Suppressor macrophage (primary cell): ENCODE data around the gene ARID1A.
"Not testable (repeated sequence)": the region's sequence is repeated elsewhere in the genome, so short reads cannot be mapped to it uniquely, and the experiment has no call there.

Source experiments
- DNase-seq, 4 experiments: peaks; one replicate each; pipeline ENCODE4 v3.0.0-alpha.2; 2020 to 2022
- total RNA-seq, 17 experiments: gene quantifications; one replicate each; lab custom pipeline; 2026; ENCODE audit warnings: mixed read lengths in 6 of 17, inconsistent platforms in 3 of 17; lab: John Stamatoyannopoulos, UW

Gene ARID1A
- 13.4 to 188 (median 51.4) reads per million in 17 experiments for total RNA-seq

- peak; percentile 96 to 97 (median 97) for DNase-seq
These were observed at the start of gene ARID1A for GRCh38 chr1:26695356-26696118. TSS of gene ARID1A (plus strand) at chr1:26696015. CDS start at chr1:26696404, 389 bp downstream.

GRCh38 chr1:26664802-26665201, 31.0 kb upstream of the ARID1A start:
- no peak for DNase-seq

DNA sequence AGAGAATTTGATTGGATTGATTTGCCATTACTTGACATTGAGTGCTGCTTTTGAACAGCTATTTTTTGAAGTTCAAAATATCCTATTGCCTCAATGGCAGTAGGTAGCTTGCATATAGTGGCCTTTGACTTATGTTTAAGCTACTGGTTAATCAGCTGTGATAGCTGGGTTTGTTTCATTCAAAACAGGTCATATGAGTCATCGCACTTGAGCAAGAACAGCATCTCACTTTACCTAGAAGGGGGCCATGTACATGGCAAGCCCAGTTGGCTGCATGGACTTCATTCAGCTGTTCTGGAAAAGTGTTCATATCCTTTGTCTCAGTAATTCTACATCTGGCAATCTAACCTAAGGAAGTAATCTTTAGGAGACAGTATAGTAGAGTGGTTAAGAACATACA, 29.0 kb upstream of the ARID1A start:
- DNase-seq: no peak

- not testable (repeated sequence) for DNase-seq
These were observed 27.6 kb upstream of the ARID1A start for GRCh38 chr1:26668106-26668786.

DNA sequence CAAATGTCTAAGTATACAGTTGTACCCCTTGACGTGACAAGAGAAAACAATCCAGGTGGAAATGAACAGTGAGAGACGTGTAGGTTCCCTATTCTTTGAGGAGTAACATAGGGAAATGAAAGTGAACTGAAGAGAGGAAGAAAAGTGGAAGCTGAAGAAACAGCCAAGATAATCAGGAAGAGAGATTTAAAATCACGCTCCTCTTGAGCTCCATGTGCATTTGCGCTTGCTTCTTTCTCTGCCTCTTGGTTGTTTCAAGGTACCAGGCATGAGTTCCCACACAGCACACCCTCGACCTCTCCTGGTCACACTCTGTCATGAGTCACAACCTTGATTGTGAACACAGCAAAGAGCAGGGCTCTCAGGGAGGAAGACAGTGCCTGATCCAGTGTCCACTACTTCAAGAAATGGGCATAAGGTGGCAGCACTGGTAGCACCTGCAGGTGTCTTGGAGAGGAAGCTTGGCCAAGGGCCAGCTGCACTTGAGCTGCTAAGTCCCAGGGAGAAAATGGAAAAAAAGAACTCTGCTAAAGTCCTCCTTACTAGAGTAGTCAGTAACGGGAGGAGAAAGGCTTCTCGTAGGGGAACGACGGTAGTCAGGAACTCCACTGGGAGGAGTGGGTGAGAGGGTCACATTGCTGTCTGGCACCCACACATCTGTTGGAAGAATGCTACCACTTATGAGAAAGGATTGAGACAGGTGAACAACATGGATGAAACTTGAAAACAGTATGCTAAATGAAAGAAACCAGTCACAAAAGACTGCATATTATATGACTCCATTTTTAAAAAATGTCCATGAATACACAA, 18.3 kb upstream of the ARID1A start:
- peak; percentile 58 to 77 (median 74) for DNase-seq

GRCh38 chr1:26684763-26685508, 10.9 kb upstream of the ARID1A start:
- DNase-seq: no peak

- no peak for DNase-seq
These were observed 9.0 kb upstream of the ARID1A start for GRCh38 chr1:26686795-26687194.

DNA sequence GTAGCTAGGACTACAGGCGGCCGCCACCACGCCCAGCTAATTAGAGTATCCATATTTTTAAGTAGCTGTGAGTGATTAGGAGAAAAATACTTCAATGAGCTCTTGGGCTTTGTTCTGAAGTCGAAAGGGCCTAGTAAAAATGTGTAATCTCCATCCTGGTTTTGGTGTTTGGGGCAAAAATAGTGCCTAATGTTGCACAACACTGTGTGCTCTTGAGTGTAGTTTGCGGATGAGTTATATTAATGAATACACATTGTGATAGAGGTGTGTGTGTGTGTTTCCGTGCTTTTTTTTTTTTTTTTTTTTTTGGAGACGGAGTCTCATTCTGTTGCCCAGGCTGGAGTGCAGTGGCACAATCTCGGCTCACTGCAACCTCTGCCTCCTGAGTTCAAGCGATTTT, 6.3 kb upstream of the ARID1A start:
- no peak for DNase-seq

GRCh38 chr1:26690157-26690556, 5.7 kb upstream of the ARID1A start:
- peak; percentile 78 to 93 (median 88) for DNase-seq

GRCh38 chr1:26690576-26691031, 5.2 kb upstream of the ARID1A start:
- DNase-seq: peak in 1 of 4 experiments; percentile 29

DNA sequence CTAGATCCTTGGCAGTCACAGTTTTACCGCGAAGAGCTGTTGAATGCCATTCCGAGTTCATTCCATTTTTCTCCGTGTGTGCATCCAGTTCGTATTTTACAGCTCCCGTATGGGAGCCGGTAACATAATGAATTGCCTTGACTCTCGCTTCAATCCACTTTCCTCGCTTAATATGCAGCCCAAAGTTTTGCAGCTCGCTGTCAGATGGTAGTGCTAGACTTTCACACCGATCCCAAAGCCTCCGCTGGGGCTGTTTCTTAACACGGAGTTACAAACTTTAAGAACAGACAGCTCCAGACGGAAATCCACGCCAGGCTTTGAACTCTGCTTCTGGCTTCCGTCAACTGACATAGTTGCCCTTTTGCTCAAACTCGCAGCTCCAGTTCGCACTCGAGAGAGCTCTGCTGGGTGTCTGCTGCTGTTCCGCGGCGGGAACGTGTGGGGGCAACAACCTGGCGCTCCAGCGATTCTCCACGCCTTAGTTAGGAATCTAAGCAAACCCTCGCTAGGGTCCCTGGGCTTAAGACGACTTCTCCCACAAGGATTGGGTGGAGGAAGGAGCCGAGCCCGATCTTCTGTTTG, 3.5 kb upstream of the ARID1A start:
- peak; percentile 86 to 94 (median 90) for DNase-seq

- DNase-seq: peak; percentile 93 to 96 (median 95)
These were observed 2.9 kb upstream of the ARID1A start for GRCh38 chr1:26692793-26693490.

DNA sequence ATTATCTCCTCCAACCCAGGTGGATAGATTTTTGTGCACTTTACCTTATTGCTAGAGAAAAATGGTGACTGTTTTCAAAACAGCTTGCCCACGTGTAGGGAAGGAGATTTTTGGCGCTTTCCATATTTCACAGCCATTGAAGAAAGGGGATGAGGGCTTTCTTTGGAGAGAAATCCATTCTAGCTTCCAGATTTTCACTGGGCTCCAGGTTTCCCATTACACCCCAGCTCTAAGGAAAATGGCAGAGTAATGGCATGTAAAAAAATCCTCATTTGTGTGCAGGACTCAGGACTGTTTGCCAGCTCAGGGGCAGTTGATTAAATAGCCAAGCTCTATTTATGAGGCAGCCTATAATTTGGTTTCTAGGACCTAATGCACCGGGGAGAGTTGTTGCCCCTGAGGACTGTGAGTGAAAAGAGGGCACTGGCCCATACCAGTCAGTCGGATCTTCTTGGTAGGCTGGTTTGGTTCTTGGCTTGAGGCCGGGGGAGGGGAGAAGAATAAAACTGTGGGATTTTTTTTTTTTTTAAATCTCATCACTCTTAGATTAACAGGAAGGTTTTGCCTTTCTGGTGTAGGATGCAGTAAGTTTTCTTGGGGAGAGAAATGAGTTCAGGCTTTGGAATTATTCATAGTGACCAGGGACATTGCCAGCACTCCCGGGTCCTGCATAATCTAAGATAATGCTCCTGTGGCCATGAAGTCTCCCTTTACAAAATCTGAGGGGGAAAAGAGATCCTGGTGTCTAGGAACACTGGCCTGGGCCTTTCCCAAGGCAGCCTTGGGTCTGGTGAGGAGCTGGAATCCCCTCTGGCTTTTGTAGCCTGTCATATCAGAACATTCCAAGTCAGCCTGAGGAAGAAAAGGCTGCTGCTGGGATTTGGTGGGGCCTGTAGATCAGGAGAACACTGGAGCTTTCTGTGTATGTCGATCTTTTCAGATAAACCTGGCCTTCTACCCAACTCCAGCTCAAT, 1.9 kb upstream of the ARID1A start:
- no peak for DNase-seq

DNA sequence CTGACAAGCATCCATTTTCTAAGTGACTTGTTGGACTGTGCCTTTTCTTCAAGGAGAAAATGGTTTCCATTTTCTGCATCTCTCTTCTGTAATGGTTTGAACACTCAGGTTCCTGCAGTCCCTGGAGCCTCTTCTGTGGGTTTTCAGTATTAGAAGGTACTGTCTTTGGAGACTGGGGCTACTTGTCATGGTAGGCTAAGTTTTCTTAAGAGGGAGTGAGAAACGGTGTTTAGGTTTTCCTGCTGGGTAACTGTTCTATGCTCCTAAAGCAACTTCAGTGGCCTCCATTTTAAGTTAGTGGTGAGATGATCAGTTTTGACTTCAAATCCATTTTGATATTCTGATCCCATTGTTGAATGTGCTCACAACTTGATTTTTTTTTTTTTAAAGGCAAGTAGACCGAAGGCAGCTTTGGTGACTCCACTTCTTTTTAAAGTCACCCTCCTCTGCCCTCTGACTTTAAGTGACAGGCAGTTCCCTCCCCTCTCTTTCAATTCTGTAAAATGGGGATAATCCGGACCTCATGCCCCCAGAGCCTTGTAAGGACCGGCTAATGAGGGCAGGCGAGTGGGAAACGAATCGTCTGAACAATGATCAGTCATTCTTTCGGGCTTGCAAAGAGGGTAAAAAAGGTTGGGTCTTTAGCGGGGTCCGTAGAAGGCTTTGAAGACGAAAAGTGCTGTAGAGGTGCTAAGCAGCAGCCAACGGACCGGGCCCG, 1.0 kb upstream of the ARID1A start:
- DNase-seq: peak in 1 of 4 experiments; percentile 14

GRCh38 chr1:26696119-26696653, 371 bp downstream of the ARID1A start:
- peak in 2 of 4 experiments; percentile 44 to 62 for DNase-seq

GRCh38 chr1:26696654-26697430, 1.0 kb downstream of the ARID1A start:
- DNase-seq: peak; percentile 35 to 69 (median 49)

GRCh38 chr1:26697431-26697977, 1.7 kb downstream of the ARID1A start:
- peak in 1 of 4 experiments; percentile 14 for DNase-seq
